ENCODE measurements around the gene KLF16. TPM values are rescaled to one million over a fixed set of nuclear protein-coding genes. Genes with fewer than 3 reads are reported as not detected.

KLF16 gene
- polyA plus RNA-seq, 3 donors, result 0.51 to 23.3 (median 0.67) TPM

DNA sequence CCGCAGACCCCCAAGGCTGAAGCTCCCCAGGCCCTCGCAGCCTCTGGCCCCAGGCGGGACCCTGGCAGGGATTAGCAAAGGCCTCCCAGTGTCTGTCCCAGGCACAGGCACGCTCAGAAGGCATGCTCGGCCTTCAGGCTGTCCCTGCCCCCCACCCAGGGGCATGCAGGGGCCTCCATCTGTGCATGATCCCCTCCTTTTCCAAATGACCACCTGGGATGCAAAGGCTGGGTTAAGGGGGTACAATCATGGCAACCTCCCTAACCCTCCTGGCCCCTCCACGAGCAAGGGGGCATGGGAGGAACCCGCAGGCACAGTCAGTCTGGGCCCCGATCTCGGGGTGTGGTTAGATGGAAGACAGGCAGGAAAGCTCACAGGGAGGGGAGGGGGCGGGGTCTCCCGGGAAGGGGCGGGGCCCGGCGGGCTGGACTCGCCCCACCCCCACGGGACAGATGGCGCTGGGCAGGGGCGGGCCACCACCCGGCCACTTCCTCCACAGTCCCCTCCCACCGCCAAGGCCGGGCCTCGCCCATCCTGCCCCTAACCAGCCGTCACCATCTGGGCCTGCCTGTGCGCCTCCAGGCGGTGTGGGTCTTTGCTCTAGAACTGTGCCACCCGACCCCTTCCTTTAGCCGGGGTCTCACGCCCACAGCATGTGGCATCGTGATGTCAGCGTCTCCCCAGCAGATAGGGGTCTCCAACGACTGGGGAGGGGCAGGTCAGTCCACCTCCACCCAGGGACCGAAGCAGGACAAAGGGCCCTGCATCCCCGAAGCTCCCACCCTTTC is 8.1 kb downstream of the KLF16 start:
- intact Hi-C loops (cut with micrococcal nuclease), result no loop called here
- H3K4me2 ChIP-seq (replicated peaks; ENCODE audit: extremely low read depth, low read length, poor library complexity, severe bottlenecking), result peak overlapping the region; percentile 92
- H3K27me3 ChIP-seq (ENCODE audit: control insufficient read depth in 2 of 2, insufficient read depth in 2 of 2, low read length in 2 of 2), result no peaks in the 10 kb centered on the region
- Mint-ChIP-seq H3K27ac (peak overlapping the region; percentile 92 to 96 (median 94)), H3K27me3 (ENCODE audit: low read depth in 3 of 3) (peaks cover 4 to 11% (median 7%) of the 10 kb centered on the region in 3 donors), H3K9me3 (no peaks in the 10 kb centered on the region), H3K4me3 (peak overlapping the region; percentile 81 to 90), H3K36me3 (peaks cover 2 to 8% of the 10 kb centered on the region in 2 donors), H3K4me1 (peaks cover 59% of the 10 kb centered on the region)
- peaks cover 83% of the 10 kb centered on the region for H4K20me1 ChIP-seq (ENCODE audit: insufficient read depth, low read length)
- peak overlapping the region; percentile 89 for H3K9ac ChIP-seq (ENCODE audit: insufficient read depth, low read length, poor library complexity, severe bottlenecking)
- H3K4me1 ChIP-seq (ENCODE audit: control insufficient read depth in 1 of 2, insufficient read depth in 2 of 2, low read length in 2 of 2), result peaks cover 73 to 88% of the 10 kb centered on the region in 2 donors
- no peak for TF ChIP-seq CTCF (IDR thresholded peaks at IDR 0.05)
- peak; percentile 92 for DNase-seq
- H3K36me3 ChIP-seq (replicated peaks in 1 of 2; ENCODE audit: control insufficient read depth in 1 of 2, insufficient read depth in 2 of 2, low read length in 2 of 2), result peaks cover 0 to 2% of the 10 kb centered on the region in 2 donors
- H3K27ac ChIP-seq (ENCODE audit: low read depth in 1 of 2, low read length in 2 of 2), result peak overlapping the region; percentile 86 to 92
- no peaks in the 10 kb centered on the region for H3K9me3 ChIP-seq (replicated peaks in 1 of 2; ENCODE audit: control insufficient read depth in 1 of 2, insufficient read depth in 1 of 2, low read length in 2 of 2)
- peak overlapping the region; percentile 38 to 97 (median 84) for H3K4me3 ChIP-seq (replicated peaks in 1 of 3; ENCODE audit: low read depth in 2 of 3, low read length in 3 of 3)
- 10% methylated on average over 17 of the region's 33 CpGs for WGBS (ENCODE audit: insufficient coverage)
- no peak overlapping the region for H2AFZ ChIP-seq (ENCODE audit: insufficient read depth, low read depth, low read length, poor library complexity, severe bottlenecking)
- H3K79me2 ChIP-seq (ENCODE audit: insufficient read depth, low read length), result peaks cover 92% of the 10 kb centered on the region

DNA sequence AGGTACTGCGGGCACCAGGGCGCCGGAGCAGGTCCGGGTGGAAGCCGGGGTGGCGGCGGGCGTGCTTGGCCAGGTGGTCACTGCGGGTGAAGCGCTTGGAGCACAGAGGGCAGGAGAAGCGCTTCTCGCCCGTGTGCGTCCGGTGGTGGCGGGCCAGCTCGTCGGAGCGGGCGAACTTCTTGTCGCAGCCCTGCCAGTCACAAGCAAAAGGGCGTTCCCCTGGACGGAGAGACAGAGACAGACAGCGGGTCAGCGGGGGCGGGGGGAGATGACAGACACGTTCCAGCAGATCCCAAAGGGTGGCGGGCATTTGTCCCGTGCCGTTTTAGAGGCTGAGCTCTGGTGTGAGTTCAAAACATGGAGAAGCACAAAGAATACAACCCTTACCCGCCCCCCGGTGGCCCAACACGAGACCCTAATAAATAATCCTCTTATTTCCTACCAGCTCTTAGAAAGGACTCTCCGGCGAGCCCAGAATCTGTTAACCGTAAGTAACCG is 8.8 kb downstream of the KLF16 start:
- peak overlapping the region; percentile 92 for H3K4me2 ChIP-seq (replicated peaks; ENCODE audit: extremely low read depth, low read length, poor library complexity, severe bottlenecking)
- no peaks in the 10 kb centered on the region for H3K27me3 ChIP-seq (ENCODE audit: control insufficient read depth in 2 of 2, insufficient read depth in 2 of 2, low read length in 2 of 2)
- Mint-ChIP-seq H3K27me3 (ENCODE audit: low read depth in 3 of 3) (peaks cover 4 to 9% (median 7%) of the 10 kb centered on the region in 3 donors), H3K36me3 (peaks cover 2 to 11% of the 10 kb centered on the region in 2 donors), H3K27ac (peak overlapping the region; percentile 86 to 95 (median 92)), H3K4me1 (peaks cover 54% of the 10 kb centered on the region), H3K4me3 (peak overlapping the region; percentile 71 to 83), H3K9me3 (no peaks in the 10 kb centered on the region)
- H3K4me3 ChIP-seq (replicated peaks in 1 of 3; ENCODE audit: low read depth in 2 of 3, low read length in 3 of 3), result peak overlapping the region in 2 of 3 experiments; percentile 36 to 97
- peak overlapping the region; percentile 62 to 92 for H3K27ac ChIP-seq (ENCODE audit: low read depth in 1 of 2, low read length in 2 of 2)
- no peak for TF ChIP-seq CTCF (IDR thresholded peaks at IDR 0.05)
- no peaks in the 10 kb centered on the region for H3K9me3 ChIP-seq (replicated peaks in 1 of 2; ENCODE audit: control insufficient read depth in 1 of 2, insufficient read depth in 1 of 2, low read length in 2 of 2)
- no peak for DNase-seq
- H4K20me1 ChIP-seq (ENCODE audit: insufficient read depth, low read length), result peaks cover 77% of the 10 kb centered on the region
- no peak overlapping the region for H2AFZ ChIP-seq (ENCODE audit: insufficient read depth, low read depth, low read length, poor library complexity, severe bottlenecking)
- H3K36me3 ChIP-seq (replicated peaks in 1 of 2; ENCODE audit: control insufficient read depth in 1 of 2, insufficient read depth in 2 of 2, low read length in 2 of 2), result peaks cover 0 to 2% of the 10 kb centered on the region in 2 donors
- H3K9ac ChIP-seq (ENCODE audit: insufficient read depth, low read length, poor library complexity, severe bottlenecking), result peak overlapping the region; percentile 89
- H3K4me1 ChIP-seq (ENCODE audit: control insufficient read depth in 1 of 2, insufficient read depth in 2 of 2, low read length in 2 of 2), result peaks cover 67 to 81% of the 10 kb centered on the region in 2 donors
- 78% methylated on average over 37 of the region's 37 CpGs for WGBS (ENCODE audit: insufficient coverage)
- peaks cover 86% of the 10 kb centered on the region for H3K79me2 ChIP-seq (ENCODE audit: insufficient read depth, low read length)
- intact Hi-C loops (cut with micrococcal nuclease), result no loop called here
